Left hindlimb (tissue), 1 donor: ENCODE results near the gene SORD.
"Not testable (repeated sequence)": the region's sequence is repeated elsewhere in the genome, so short reads cannot be mapped to it uniquely, and the experiment has no call there.

ENCODE experiments used
- DNase-seq: peaks from one replicate; pipeline ENCODE4 v3.0.0-alpha.2; 2018

Gene SORD

GRCh38 chr15:45069942-45070360, 47.0 kb downstream of the SORD start:
- DNase-seq = not testable (repeated sequence)

- DNase-seq = not testable (repeated sequence)
These were observed 50.6 kb downstream of the SORD start for GRCh38 chr15:45073602-45074001.

GRCh38 chr15:45075440-45076320, 52.7 kb downstream of the SORD start:
- not testable (repeated sequence) for DNase-seq

- DNase-seq = not testable (repeated sequence)
These were observed 54.4 kb downstream of the SORD start for GRCh38 chr15:45077391-45077790.

- DNase-seq = not testable (repeated sequence)
These were observed 56.2 kb downstream of the SORD start for GRCh38 chr15:45079201-45079600.

GRCh38 chr15:45079628-45080246, 56.7 kb downstream of the SORD start:
- DNase-seq = not testable (repeated sequence)

- DNase-seq = not testable (repeated sequence)
These were observed 57.6 kb downstream of the SORD start for GRCh38 chr15:45080593-45080992.

- not testable (repeated sequence) for DNase-seq
These were observed 59.4 kb downstream of the SORD start for GRCh38 chr15:45082412-45082811.

GRCh38 chr15:45083223-45083622, 60.2 kb downstream of the SORD start:
- no peak for DNase-seq

GRCh38 chr15:45084163-45084562, 61.2 kb downstream of the SORD start:
- no peak for DNase-seq

GRCh38 chr15:45087513-45087912, 64.5 kb downstream of the SORD start:
- DNase-seq = no peak

GRCh38 chr15:45088801-45089711, 66.1 kb downstream of the SORD start:
- no peak for DNase-seq

- no peak for DNase-seq
These were observed 66.8 kb downstream of the SORD start for GRCh38 chr15:45089712-45090373.

GRCh38 chr15:45091161-45091560, 68.2 kb downstream of the SORD start:
- no peak for DNase-seq

GRCh38 chr15:45091576-45091975, 68.6 kb downstream of the SORD start:
- DNase-seq = no peak

- no peak for DNase-seq
These were observed 70.0 kb downstream of the SORD start for GRCh38 chr15:45093013-45093412.

- no peak for DNase-seq
These were observed 70.8 kb downstream of the SORD start for GRCh38 chr15:45093622-45094357.

- DNase-seq = no peak
These were observed 71.3 kb downstream of the SORD start for GRCh38 chr15:45094358-45094730.

GRCh38 chr15:45095661-45096060, 72.7 kb downstream of the SORD start:
- DNase-seq = no peak

GRCh38 chr15:45097466-45097865, 74.5 kb downstream of the SORD start:
- no peak for DNase-seq

GRCh38 chr15:45099549-45100165, 76.7 kb downstream of the SORD start:
- no peak for DNase-seq
